Hematopoietic multipotent progenitor cell treated with erythropoietin and hydrocortisone succinate and interleukin-3 and kit ligand, for 17 days (in vitro differentiated cells): ENCODE data around the gene PTPRF.

Source experiments
- DNase-seq: peaks from one replicate; pipeline ENCODE4 v3.0.0-alpha.2; 2015; ENCODE audit warnings: low spot score

The PTPRF gene

DNA sequence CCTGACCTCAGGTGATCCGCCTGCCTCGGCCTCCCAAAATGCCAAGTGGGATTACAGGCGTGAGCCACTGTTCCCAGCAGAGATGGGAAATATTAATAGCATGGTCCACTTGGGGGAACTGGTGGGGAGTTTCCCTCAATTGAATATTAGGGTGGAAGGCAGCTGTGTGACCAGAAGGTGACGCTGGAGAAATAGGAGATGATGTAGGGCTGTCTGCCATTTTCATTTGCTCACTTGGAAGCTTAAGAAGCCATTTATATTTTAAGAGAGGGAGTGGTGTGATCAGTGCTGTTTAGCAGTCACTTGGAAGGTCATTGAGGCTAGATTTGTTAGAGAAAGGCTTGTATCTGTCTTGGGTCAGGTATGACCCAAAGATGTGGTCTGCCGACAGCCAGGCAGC lies 139.2 kb downstream of the PTPRF start:
- DNase-seq: no peak

DNA sequence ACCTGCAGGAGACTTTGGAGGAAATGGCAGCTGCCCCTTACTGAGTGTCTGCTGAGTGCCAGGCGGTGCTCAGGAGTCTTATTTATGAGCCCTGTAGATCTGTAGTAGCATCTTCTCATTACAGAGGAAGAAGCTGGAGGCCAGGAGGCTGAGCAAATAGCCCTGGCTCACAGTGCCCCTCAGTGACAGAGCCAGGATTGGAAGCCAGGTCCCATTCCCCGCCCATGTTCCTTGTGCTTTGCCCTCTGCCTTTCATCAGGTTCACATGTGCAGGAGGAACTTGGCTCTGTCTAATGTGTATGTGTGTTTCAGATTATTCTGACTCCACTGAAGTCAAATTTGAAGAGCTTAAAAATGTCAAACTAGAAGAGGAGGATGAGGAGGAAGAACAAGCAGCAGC lies 140.5 kb downstream of the PTPRF start:
- no peak for DNase-seq

DNA sequence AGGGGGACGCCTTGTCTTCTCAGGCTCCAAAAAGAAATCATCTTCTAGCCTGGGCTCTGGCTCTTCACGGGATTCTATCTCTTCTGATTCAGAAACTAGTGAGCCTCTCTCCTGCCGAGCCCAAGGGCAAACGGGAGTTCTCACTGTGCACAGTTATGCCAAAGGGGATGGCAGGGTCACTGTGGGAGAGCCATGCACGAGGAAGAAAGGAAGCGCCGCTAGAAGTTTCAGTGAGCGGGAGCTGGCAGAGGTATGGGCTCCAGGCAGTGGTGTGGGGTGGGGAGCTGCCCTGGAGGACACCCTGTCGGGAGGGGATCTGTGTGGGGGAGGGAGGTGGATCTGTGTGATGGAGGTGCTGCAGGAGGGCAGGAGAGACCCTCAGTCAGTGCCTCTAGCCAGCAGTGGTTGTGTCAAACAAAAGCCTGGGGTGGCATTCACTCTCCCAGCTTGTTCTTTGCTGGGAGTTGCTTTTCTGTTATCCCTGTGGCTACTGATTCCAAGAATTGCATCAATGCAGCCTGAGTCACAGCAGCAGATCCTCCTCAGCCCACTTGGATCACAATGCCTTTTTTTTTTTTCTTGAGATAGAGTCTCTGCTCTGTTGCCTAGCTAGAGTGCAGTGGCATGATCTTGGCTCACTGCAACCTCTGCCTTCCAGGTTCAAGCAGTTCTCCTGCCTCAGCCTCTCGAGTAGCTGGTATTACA lies 141.1 kb downstream of the PTPRF start:
- DNase-seq: no peak

DNA sequence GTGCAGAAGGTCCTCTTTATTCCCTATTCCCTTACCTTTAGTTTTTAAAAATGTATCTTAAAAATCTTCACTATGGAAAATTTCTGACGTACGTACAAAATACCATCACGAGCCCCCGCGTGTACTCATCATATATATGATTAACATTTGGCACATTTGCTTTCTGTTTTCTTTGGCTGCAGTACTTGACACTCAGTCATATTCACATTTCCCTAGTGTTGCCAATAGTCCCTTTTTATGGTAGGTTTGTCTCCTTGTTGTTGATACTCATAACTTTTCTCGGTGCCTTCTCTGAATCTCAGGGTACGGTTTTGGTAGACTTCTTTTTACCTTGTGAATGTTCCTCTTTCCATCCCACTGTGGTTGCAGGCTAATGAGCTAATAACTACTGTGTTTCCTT lies 142.6 kb downstream of the PTPRF start:
- DNase-seq: no peak
